Keratinocyte (primary cell): ENCODE data around the gene TAS2R7.

Source experiments
- EZH2 ChIP-seq: IDR thresholded peaks from one replicate; pipeline ENCODE4 v1.6.1; 2012; ENCODE audit warnings: inconsistent platforms, mild to moderate bottlenecking, low read length, moderate library complexity
- TF ChIP-seq, protein P1 (sequence below), 3 experiments: IDR thresholded peaks in 1 of 3; conservative IDR thresholded peaks in 1 of 3; optimal IDR thresholded peaks in 1 of 3; 2 replicates in 2 of 3; 3 replicates in 1 of 3; pipeline versions ENCODE3 to v1.5.1; 2011; ENCODE audit warnings: low read length in 3 of 3, mild to moderate bottlenecking in 3 of 3, moderate library complexity in 2 of 3, control low read depth in 1 of 3, inconsistent platforms in 1 of 3; ENCODE audit not compliant: insufficient read depth in 2 of 3; ENCODE audit errors: extremely low read depth in 1 of 3

DNA sequence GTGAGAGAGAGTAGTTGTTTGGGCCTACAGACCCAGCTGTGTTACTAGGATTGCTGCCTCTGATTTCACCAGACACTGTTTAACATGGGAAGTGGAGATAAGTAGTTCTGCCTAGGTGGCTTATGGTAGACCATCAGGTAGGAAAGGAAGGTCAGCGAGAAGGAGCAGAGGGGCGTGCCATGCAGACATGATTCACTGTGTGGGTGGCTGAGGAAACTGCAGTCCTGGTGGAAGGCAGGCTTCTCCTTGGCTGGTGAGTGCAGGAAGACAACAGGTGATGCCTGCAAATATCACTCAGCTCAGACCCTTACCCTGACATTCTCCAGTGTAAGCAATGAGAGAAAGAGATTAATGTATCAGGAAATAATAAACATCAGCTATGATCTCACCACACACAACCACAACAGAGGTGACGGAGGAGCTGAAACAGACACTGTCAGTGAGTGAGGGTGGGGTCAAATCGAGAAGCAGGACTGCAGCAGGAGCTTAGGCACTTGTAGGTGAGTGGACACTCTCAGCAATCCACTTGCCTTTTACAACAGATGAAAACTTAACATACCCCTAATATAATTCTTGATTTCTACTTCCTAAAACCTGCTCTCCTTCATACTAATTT lies 48.9 kb upstream of the TAS2R7 start:
- TF ChIP-seq, protein P1, sequence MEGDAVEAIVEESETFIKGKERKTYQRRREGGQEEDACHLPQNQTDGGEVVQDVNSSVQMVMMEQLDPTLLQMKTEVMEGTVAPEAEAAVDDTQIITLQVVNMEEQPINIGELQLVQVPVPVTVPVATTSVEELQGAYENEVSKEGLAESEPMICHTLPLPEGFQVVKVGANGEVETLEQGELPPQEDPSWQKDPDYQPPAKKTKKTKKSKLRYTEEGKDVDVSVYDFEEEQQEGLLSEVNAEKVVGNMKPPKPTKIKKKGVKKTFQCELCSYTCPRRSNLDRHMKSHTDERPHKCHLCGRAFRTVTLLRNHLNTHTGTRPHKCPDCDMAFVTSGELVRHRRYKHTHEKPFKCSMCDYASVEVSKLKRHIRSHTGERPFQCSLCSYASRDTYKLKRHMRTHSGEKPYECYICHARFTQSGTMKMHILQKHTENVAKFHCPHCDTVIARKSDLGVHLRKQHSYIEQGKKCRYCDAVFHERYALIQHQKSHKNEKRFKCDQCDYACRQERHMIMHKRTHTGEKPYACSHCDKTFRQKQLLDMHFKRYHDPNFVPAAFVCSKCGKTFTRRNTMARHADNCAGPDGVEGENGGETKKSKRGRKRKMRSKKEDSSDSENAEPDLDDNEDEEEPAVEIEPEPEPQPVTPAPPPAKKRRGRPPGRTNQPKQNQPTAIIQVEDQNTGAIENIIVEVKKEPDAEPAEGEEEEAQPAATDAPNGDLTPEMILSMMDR (optimal IDR thresholded peaks at IDR 0.05 in 1 of 3, IDR thresholded peaks at IDR 0.05 in 1 of 3, conservative IDR thresholded peaks at IDR 0.05 in 1 of 3; ENCODE audit: extremely low read depth in 1 of 3, insufficient read depth in 2 of 3, low read length in 3 of 3): no peak
- no peak for TF ChIP-seq EZH2
